HL-60/S4 (cell line): ENCODE data around the gene SYT8.
"Not testable (repeated sequence)": the region's sequence is repeated elsewhere in the genome, so short reads cannot be mapped to it uniquely, and the experiment has no call there.

Source experiments
- in situ Hi-C: fragments of 300-500 bp; cut with MboI; formaldehyde crosslinking; loops from 2 replicates; pipeline ENCODE4 v1.14.3; 2022; ENCODE audit warnings: low sequenced_read_pairs

SYT8 gene

GRCh38 chr11:1869427-1870325, 34.9 kb downstream of the SYT8 start:
- in situ Hi-C loops, result no loop called here

- in situ Hi-C loops, result no loop called here
These were observed 35.5 kb downstream of the SYT8 start for GRCh38 chr11:1870326-1870696.

- in situ Hi-C loops, result no loop called here
These were observed 36.1 kb downstream of the SYT8 start for GRCh38 chr11:1870721-1871466.

DNA sequence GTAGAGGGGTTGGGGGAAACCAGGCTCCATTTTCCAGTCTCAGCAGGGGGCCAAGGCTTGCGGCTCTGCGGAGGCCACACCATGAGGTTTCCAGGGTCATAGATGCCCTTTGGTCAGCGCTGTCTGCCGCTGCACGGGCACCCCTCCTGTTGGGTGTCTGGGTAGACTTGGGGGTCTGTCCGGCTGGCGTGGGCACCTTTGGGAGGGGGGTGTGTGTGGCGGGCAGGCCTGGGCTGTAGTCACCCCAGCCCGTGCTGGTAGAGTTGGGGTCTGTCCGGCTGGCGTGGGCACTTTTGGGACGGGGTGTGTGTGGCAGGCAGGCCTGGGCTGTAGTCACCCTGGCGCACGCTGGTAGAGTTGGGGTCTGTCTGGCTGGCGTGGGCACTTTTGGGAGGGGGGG, 36.7 kb downstream of the SYT8 start:
- in situ Hi-C loops, result no loop called here

DNA sequence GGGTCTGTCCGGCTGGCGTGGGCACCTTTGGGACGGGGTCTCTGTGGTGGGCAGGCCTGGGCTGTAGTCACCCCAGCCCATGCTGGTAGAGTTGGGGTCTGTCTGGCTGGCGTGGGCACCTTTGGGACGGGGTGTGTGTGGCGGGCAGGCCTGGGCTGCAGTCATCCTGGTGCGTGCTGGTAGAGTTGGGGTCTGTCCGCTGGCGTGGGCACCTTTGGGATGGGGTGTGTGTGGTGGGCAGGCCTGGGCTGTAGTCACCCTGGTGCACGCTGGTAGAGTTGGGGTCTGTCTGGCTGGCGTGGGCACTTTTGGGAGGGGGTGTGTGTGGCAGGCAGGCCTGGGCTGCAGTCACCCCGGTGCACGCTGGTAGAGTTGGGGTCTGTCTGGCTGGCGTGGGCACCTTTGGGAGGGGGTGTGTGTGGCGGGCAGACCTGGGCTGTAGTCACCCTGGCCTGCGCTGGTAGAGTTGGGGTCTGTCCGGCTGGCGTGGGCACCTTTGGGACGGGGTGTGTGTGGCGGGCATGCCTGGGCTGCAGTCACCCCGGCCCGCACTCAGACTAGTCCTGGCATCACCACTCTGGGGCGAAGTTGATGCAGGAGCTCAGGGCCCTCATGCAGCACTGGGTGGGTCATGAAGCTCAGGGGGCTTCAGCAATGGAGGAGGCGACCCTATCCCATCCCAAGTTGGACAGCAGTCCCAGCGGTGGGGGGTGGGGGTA, 37.6 kb downstream of the SYT8 start:
- in situ Hi-C loops, result no loop called here

- in situ Hi-C loops, result no loop called here
These were observed 38.4 kb downstream of the SYT8 start for GRCh38 chr11:1873048-1873812.

DNA sequence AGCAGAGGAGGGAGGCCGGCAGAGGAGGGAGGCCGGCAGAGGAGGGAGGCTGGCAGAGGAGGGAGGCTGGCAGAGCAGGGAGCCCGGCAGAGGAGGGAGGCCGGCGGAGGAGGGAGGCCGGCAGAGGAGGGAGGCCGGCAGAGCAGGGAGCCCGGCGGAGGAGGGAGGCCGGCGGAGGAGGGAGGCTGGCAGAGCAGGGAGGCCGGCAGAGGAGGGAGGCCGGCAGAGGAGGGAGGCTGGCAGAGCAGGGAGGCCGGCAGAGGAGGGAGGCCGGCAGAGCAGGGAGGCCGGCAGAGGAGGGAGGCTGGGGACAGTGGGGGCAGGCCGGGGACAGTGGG, 39.0 kb downstream of the SYT8 start:
- in situ Hi-C loops, result not testable (repeated sequence)

GRCh38 chr11:1874441-1875092, 39.8 kb downstream of the SYT8 start:
- in situ Hi-C loops, result not testable (repeated sequence)

- in situ Hi-C loops, result no loop called here
These were observed 40.5 kb downstream of the SYT8 start for GRCh38 chr11:1875093-1875850.

DNA sequence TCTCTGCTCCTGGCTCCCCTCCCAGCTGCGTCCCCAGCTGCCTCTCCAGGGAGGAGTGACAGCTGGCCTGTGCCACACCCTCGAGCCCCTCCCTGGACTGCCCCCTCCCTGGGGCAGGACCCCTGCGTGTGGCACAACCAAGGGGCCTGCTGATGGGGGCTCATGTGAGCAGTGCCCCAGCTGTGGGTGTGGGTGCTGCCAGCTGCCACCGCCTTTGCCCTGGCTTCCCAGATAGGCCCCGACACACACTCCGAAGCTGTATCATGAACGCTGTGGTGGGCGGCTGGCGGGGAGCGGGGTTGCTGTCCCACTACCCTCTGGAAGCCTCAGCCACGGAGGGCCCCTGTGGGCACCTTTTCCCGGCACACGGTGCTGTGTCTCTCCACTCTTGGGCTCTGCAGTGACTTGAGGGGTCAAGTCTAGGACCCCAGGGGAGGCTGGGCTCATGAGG, 41.1 kb downstream of the SYT8 start:
- in situ Hi-C loops, result not testable (repeated sequence)

GRCh38 chr11:1876361-1877063, 41.7 kb downstream of the SYT8 start:
- in situ Hi-C loops, result no loop called here

DNA sequence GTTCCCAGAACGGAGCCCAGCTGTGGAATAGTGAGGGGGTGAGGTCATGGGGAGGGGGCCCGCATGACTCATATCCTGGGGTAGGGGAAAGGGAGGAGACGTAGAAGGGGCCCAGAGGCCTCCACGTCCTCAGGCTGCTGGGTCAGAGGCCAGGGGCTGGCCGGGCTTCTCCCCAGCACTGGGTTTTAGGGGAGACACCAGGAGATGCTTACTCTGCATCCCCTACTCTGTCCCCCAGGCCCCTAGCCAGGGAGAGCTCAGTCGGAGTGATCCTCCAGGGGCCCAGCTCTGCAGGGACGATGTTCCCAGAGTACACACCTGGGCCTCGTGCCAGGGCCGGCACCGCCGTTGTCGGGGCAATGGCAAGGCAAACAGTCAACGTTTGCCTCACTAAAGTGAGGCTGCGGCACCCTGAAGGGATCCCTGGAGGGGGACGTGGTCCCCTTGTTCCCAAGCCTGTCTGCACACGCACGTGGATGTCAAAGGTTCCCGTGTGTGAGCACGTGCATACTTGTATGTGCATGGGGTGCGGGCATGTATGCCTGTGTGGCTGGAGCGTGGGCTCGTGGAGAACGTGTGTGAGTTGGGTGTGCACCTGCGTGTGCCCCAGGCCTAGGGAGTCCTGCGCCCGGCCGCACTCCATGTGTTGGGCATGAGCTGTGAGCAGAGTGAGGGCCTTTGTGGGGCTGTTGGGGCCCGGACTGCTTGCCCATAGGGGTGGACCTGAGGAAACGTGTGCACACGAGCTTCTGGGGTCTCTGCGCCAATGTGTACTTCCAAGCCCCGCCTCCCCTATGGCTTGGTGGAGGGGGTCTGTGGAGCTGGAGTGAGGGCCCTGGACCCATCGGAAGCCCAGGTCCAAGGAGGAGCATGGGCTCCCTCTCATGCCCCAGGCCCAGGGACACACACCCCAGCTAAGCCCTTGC, 42.7 kb downstream of the SYT8 start:
- in situ Hi-C loops, result no loop called here

DNA sequence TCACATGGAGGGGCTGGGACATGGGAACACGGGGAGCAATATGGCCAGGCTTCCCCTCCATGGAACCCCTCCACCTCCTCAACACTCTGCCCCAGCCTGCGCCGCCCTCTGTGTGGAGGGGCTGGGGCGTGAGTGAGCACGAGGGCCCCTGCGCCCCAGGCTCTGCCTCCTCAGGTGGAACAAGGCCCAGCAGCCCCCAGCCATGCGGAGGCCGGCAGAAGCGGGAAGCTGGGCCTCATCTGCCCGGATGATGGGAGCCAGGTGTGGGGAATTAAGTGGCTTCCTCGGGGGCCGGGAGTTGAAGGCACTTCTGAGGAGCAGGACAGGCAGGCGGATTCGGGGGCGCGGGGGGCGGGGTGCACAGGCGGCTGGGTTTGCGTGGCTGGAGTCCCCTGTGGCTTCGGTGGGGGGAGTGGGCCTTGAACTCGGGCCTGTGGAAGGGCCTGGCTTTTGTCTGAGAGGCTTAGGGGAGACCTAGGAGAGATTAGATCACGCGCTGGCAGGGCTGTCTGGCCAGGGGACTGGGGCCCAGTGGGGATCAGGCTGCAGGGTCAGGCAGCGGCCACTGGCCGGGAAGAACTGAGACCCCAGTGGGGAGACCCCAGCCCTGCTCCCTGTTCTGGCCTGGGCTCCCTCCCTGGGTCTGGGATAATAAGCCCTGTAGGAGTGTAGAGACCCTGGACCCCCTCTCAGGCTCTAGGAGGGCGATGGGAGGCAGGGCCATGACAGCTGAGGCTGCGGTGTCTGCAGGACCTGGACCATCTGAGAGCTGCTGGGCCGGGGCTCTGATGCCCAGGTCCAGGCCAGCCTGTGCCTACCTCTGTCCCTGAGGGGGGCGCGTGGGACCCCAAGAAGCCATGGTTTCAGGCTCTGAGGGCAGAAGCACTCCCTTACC, 43.6 kb downstream of the SYT8 start:
- in situ Hi-C loops, result no loop called here

GRCh38 chr11:1879342-1879940, 44.7 kb downstream of the SYT8 start:
- in situ Hi-C loops, result no loop called here

- in situ Hi-C loops, result no loop called here
These were observed 45.3 kb downstream of the SYT8 start for GRCh38 chr11:1879941-1880720.
